Left renal cortex interstitium (tissue), 4 donors: ENCODE data around the gene C12orf42. TPM values are rescaled to one million over a fixed set of nuclear protein-coding genes. Genes with fewer than 3 reads are reported as not detected.
"Not testable (repeated sequence)": the region's sequence is repeated elsewhere in the genome, so short reads cannot be mapped to it uniquely, and the experiment has no call there.

ENCODE experiments used
- DNase-seq, 4 donors: peaks; one replicate each; pipeline ENCODE4 v3.0.0-alpha.2; 2013; ENCODE audit warnings: low read depth in 4 of 4, low spot score in 2 of 4, missing footprints in 1 of 4
- polyA plus RNA-seq, 4 donors: library from polyadenylated mRNA; unstranded; fragments of 120-200 nt; gene quantifications; one replicate each; pipeline ENCODE4 v1.2.1, GENCODE V29; 2013; ENCODE audit not compliant: insufficient read length in 4 of 4

Gene C12orf42
- polyA plus RNA-seq, 4 donors = 0.09 to 0.38 (median 0.20) TPM; not detected in 1

DNA sequence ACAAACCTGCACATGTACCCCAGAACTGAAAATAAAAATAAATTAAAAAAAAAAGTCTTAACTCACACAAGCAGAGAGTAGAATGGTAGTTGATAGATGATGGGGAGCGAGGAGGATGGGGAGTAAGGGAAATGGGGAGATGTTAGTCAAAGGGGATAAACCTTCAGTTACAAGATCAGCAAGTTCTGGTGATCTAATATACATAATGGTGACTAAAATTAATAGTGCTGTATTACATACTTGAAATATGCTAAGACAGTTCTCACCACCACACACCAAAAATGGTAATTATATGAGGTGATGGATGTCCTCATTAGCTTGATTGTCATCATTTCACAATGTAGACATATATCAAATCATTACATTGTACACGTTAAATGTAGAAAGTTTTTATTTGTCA, 3.2 kb upstream of the C12orf42 start:
- DNase-seq = no peak

DNA sequence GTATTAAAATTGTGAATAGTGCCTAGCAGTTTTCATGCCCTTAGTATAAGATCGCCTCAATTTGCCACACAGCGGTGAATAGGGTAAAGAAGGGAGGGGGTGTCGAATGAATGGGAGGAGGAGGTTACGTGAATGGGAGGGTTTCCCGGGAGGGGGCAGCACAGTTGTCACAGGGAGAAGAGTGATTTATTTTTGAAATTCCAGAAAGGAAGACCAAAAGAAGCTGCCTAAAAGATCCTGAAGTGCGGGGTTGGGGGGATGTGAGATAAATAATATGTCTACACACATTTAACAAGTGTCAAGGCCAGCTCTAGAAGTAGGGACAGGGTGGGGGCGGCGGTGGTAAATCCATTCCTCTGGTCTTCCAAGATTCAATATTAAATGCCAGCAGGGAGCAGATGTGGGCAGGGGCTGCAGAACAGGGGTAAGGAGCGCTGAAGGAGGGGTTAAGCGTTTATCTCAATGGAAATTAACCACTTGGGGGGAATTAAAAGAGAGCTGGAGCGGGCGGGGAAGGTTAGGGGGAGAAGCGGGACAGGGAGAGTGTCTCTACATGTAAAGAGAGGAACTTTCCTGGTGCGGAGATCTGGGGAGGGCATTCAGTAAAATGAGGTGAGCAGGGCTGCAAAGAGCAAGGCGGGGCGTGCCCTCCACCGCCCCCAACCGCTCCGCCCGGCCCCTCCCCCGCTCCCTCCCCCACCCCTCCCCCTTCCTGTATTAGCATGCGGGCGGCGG, 867 bp downstream of the C12orf42 start:
- no peak for DNase-seq

DNA sequence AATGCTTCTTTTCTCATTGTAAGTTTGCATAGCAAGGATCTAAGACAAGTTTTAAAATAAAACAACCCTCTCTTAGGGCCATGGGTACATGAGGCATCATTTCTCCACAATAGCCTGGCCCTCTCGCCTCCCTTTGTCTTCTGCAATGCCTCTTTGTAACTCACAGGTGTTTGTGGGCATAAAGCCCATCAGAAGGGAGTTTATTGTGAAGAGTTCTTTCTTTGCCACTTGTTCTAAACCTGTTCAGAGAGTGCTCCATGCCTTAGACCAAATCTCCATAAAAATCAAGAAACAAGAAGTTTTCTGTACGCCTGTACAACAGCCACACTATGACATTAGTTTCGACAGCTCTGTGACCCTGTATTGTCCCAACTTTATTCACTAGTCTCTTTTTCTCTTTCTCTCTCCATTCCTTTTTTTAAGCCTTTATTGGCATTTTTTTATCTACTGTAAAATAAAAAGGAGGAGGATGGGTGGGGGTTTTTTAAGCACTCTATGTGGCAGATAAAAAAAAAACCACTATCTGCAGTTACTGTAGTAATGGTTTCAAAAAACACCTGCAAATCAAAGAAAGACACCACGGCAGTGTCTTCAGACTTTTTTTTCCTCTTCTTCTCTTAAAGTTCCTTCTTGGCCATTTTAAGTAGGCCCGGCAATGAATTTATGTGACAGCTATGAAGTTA, 1.6 kb downstream of the C12orf42 start:
- DNase-seq = no peak

DNA sequence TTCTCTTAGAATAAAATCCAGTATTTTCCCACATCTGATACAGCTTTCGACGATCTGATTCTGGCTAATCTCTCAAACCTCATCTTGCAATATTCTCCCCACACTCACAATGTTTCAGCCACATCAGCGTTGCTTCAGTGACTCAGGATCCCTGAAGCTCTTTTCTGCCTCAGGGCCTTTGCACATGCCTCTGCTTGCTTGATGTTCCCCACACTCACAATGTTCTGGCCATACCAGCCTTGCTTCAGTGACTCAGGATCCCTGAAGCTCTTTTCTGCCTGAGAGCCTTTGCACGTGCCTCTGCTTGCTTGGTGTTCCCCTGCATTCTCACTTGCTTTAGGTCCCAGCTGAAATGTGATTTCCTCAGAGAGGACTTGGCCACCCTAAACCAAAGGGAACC, 2.6 kb downstream of the C12orf42 start:
- no peak for DNase-seq

DNA sequence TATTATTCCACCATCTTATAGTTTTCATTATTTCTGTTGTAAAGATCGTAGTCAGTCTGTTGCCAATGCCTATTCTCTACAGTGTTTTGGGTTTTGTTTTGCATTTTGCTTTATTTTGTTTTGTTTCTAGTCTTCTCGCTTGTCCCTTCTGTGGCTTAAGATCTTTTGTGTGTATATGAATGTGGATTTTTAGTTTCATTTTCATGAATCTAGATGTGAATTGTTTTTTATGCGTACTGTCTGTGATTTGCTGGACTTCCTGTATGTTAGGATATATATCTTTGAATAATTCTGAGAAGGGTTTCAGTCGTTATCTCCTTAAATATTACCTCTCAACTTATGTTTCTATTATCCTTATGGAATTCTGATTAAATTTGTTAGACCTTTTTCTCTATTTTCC, 13.4 kb downstream of the C12orf42 start:
- DNase-seq = no peak

DNA sequence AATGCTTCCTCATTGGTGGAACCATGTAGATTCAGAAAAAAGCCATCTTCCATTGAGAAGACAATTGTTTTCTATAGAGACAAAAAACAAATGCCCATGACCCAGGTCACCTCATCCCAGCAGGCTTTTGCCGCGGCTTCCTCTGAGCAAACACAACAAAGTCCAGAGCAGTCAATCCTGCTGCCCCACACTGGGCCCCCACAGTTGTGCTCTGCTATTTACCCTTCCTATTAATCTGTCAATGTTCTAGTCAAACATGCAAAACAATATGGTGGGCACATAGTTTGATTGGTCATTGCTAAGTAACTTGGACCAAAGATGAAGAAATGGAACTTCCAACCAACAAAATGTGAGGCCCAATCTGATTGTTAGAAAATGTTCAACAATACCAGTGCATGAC, 20.7 kb downstream of the C12orf42 start:
- no peak for DNase-seq

DNA sequence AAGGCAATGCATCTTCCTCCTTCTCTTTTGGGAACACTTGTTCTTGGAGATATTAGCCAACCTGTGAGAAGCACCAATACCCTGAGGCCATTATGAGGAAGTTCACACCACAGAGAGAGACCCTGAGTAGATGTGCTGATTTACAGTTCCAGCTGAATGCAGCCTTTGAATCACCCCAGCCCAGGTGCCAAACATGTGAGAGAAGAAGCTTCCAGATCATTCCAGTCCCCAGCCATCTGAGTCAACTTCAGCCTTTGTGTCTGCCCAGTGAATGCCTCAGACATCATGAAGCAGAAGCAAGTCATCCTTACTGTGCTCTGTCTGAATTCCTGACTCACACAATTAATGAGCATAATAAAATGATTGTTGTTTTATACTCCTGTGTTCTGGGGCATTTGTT, 25.1 kb downstream of the C12orf42 start:
- no peak for DNase-seq

DNA sequence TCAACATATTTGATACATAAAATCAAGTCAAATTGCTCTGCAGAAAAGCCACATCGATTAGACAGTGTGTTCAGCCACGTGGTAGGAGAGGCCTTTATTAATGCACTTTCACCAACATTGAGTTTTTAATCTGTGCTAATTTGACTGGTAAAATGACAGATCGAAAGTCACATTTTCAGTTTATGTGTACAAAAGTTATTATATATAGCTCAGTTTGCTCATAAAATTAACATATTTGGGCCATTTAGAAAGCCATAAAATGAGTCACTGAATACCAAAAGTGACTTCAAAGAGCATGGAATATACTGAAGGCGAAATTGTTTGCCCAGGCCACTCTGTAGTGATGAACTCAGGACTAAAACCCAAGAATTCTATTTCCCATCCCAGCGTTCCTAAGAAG, 26.0 kb downstream of the C12orf42 start:
- DNase-seq = no peak

DNA sequence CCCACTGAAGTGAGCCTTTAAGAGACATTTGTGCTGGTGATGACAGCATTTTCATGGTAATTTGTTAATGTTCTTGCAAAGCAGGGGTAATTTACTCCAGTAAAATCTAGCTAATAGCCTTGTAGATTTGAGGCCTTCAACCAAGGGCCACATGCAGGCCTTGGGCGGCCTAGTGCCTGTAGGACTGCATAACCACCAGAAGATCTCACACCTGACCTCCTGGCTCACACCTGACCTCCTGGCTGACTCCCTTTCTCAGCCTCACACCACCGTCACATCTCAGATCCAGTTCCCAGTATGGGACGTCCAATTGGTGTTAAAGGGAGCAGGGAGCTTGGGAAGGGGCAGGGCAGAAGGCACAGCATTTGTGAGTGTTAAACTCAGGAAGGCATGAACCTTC, 26.9 kb downstream of the C12orf42 start:
- DNase-seq = no peak

DNA sequence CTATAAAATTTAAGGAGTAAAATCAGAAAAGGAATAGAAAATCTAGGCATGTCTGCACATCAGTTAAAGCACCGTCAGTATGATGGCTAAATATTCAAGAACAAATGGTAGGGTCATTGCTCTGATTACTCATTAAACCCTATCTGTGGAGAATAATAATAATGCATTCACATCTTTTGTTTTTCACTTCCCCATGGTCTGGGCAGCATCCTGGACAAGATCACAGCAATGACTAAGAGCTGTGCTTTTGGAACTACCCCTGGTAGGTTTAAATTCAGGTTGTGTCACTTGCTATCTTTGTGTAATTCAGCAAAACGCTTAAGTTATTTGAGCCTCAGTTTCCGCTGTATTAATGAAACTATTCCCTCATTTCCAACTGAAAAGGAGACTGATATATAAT, 33.1 kb downstream of the C12orf42 start:
- no peak for DNase-seq

DNA sequence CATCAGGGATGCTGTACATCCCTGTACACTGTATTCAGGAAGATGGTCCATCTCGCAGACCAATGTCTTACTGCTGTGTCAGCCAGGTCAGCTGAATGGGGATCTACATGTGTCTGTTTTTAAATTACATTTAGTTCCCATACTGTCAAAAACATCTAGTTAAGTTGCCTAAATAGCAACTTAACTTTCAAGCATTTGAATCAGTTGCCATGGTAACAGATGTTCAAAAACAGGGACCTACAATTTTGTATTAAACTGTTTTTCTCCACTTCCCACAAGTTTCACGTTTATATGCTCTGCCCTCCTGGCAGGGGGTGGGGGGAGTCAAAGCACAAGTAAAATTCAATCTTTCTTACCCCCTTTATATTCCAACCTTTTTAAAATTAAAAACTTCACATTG, 38.3 kb downstream of the C12orf42 start:
- DNase-seq = no peak

DNA sequence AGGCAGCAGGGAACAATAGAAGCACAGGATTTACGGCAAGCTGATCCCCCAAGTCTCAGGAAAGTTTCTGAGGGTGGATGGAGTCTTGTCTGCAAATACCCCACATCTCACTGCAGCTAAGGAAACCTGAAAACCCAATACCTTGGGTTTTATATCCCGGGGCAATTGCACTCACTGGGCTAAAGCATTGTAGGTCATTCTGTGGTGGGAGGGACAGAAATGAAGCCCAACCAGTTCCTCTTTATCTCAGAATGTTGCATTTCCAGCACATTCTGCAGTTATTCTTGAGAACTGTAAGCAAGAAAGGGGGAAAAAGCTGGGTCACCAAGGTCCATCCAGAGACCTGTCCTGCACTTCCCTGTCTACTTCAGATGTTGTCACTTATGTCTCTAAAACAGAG, 39.8 kb downstream of the C12orf42 start:
- DNase-seq = no peak

DNA sequence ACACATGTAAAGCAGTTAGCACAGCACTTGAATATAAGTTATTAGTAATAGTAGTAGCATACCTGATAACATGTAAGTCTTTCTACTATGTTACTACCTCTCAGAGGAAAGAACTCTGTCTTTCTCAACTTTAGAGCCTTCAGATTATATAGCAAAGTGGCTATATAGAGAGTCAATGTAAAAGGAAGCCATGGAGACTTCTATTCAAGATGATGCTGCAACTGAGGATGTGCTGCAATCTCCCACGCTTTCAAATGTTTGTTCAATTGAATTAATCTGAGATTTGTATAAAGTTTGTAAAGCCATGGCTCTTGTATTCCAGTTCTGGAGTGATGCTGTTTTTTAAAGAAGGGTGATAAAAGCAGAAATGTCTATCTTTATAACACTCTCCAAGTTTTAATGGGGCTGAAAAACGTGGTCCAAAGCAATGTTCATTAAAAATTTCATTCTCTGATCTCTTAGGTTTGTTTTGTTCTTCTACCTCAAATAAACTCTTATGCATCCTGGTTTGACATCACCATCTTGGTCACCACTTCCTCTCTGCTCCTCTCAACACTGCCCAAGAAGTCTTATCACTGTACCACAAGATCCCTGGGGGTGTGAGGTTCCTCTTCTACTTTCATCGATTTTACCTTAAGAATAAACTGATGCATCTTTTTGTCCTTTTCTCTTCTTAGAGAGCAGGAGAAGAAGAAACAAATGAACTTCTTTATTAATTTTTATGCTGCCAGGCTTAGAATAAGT, 40.6 kb downstream of the C12orf42 start:
- DNase-seq = no peak

DNA sequence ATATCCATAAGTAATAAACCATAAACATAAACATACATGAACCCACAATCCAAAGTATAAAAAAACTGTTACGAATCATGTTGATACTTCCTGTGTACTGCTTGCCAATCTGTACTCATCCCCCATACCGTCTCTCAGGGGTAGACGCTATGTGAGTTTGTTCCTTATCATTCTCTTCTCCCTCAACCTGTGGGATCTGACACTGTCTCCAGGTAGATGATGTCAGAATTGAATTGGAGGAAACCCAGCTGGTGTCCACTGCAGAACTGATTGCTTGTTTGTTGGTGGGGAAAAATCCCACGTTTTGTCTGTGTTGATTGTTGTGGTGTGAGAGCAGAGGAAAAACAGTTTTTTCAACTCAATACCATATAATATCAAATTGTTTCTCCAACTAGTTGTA, 50.8 kb downstream of the C12orf42 start:
- DNase-seq = no peak

DNA sequence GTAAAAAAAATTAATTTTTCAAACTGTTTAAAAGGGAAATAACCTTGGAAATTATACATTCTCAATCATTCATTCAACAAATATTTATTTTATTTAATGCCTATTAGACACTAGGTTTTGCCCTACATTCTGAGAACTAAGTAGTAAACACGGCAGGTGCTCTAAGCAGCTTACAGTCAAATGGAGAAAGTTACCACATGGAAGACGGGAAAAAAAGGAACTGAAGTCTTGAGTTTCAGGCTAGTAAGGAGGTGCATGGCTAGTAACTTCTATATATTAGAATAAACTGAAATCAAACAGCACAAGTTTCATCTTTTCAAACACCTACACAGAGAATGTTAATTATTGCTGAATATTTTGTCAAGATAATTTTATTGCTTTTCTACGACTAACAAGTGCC, 52.9 kb downstream of the C12orf42 start:
- no peak for DNase-seq

DNA sequence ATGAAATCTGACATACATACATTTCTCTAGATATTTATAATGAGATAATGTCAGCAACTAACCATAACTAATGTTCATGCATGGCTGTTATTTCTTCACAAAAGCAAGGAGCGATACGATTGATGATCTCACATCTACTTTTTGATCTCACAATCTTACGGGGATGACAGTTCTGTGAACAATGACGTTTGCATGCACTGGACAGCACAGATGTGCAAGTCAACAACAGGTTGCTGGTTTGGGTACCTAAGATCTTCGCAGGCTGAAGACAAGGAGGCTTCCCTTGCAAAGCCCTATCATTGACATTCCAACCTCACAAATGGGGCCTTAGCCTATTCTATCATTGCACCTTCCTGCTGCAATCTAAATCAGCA, 53.6 kb downstream of the C12orf42 start:
- DNase-seq = no peak

DNA sequence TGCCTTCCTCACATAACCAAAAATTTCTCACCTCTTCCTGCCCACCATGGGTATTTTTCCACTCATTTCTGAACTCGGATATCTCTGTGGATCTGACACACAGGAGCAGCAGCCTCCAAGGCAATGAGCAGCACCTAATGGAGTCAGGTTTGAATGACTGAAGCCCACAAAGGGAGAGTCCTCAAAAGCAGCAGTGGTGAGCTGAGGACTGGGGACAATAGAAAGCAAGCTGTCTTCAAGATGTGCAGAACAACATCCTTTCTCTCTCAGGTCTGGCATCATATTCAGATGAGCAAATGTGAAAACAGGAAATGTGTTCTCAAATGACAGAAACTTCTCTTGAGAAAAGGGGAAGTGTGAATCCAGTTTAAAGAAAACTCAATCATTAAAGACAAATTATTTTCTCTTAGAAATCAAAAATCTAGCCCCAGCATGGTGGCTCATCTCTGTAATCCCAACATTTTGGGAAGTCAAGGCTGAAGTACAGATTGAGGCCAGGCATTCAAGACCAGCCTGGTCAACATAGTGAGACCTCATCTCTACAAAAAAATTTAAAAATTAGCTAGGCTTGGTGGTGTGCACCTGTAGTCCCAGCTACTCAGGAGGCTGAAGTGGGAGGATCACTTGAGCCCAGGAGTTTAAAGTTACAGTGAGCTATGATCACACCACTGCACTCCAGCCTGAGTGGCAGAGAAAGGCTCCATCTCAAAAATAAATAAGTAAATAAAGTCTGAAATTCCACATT, 54.2 kb downstream of the C12orf42 start:
- DNase-seq = no peak

DNA sequence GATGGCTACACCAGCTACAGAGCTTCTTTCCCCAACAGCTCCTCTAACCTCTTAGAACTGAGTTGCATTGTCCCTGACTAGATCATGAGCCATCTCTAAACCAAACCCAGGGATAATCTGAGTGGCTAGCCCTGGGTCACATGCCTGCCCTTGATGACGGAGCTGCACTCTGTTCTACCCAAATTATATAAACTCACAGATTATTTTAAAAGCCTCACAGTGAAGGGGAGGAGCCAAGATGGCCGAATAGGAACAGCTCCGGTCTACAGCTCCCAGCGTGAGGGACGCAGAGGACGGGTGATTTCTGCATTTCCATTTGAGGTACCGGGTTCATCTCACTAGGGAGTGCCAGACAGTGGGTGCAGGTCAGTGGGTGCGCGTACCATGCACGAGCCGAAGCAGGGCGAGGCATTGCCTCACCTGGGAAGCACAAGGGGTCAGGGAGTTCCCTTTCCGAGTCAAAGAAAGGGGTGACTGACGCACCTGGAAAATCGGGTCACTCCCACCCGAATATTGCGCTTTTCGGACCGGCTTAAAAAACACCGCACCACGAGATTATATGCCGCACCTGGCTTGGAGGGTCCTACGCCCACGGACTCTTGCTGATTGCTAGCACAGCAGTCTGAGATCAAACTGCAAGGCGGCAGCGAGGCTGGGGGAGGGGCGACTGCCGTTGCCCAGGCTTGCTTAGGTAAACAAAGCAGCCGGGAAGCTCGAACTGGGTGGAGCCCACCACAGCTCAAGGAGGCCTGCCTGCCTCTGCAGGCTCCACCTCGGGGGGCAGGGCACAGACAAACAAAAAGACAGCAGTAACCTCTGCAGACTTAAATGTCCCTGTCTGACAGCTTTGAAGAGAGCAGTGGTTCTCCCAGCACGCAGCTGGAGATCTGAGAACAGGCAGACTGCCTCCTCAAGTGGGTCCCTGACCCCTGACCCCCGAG, 61.3 kb downstream of the C12orf42 start:
- not testable (repeated sequence) for DNase-seq

DNA sequence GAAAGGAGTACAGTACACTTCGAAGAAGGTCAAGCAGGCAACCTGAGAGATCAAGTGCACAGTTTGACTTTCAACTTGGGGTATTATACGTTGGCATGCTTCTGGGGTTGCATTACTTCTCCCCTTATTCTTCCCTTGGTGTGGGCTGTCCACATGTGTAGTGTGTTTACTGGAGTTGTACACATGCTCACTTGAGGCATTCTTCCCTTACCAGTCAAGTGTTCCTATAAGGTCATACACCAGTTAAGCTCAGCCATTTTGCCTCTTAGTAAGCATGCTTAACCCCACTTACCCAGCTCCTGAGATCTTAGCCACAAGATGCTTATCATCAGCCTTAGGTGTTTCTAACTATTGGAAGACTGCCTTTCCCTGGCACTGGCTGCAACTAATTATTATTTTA, 63.8 kb downstream of the C12orf42 start:
- DNase-seq = no peak

DNA sequence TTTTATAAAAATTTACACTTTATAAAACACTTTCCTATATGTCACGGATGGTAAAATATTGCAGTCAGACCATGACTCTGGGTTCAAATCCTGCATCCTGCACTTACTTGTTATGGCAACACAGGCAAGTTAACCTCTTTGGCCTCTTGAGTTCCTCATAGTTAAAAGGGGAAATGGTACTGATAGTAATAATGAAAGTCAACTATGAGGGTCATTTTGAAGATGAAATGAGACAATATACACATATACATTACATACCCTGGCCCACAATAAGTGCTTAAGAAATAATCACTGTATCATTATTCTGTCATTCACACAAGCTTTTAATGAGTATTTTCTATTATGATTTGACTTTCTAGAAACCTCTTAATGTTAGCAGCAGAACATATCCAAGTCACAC, 64.4 kb downstream of the C12orf42 start:
- DNase-seq = no peak
